H9 (cell line): ENCODE results near the gene PDS5A. TPM values are rescaled to one million over a fixed set of nuclear protein-coding genes. Genes with fewer than 3 reads are reported as not detected.
"Not testable (repeated sequence)": the region's sequence is repeated elsewhere in the genome, so short reads cannot be mapped to it uniquely, and the experiment has no call there.

ENCODE experiments used
- DNase-seq: peaks from one replicate; pipeline ENCODE4 v3.0.0-alpha.2; 2017
- H2AFZ ChIP-seq: one replicate; pipeline ENCODE4 v1.6.1; 2013; ENCODE audit warnings: mild to moderate bottlenecking, low read length, control low read depth, moderate library complexity
- H2AK5ac ChIP-seq: 2 replicates; pipeline ENCODE4 v1.6.1; 2013; ENCODE audit warnings: low read length, control low read depth, mixed read lengths; ENCODE audit not compliant: insufficient read length
- H2BK120ac ChIP-seq: one replicate; pipeline ENCODE4 v1.6.1; 2013; ENCODE audit warnings: low read depth, mild to moderate bottlenecking, low read length, control low read depth, inconsistent platforms; ENCODE audit not compliant: poor library complexity, severe bottlenecking
- H2BK12ac ChIP-seq: 2 replicates; pipeline ENCODE4 v1.6.1; 2013; ENCODE audit warnings: low read length, control low read depth, mixed read lengths, low read depth; ENCODE audit not compliant: insufficient read length
- H2BK15ac ChIP-seq: 2 replicates; pipeline ENCODE4 v1.6.1; 2013; ENCODE audit warnings: low read depth, low read length, control low read depth
- H2BK20ac ChIP-seq: one replicate; pipeline ENCODE4 v1.6.1; 2013; ENCODE audit warnings: low read depth, mild to moderate bottlenecking, low read length, control low read depth, inconsistent platforms; ENCODE audit not compliant: poor library complexity, severe bottlenecking
- H2BK5ac ChIP-seq: 2 replicates; pipeline ENCODE4 v1.6.1; 2013; ENCODE audit warnings: low read length, control low read depth, mixed read lengths; ENCODE audit not compliant: insufficient read length
- H3K14ac ChIP-seq: 2 replicates; pipeline ENCODE4 v1.6.1; 2013; ENCODE audit warnings: low read length, control low read depth; ENCODE audit not compliant: insufficient read depth
- H3K18ac ChIP-seq: 2 replicates; pipeline ENCODE4 v1.6.1; 2013; ENCODE audit warnings: low read depth, mild to moderate bottlenecking, mixed read lengths, low read length, control low read depth; ENCODE audit not compliant: insufficient read length
- H3K23ac ChIP-seq: 2 replicates; pipeline ENCODE4 v1.6.1; 2013; ENCODE audit warnings: low read length, control low read depth, mixed read lengths, low read depth; ENCODE audit not compliant: insufficient read length
- H3K23me2 ChIP-seq: 2 replicates; pipeline ENCODE4 v1.6.1; 2013; ENCODE audit warnings: low read depth, mild to moderate bottlenecking, mixed read lengths, low read length, control low read depth; ENCODE audit not compliant: insufficient read length, poor library complexity, severe bottlenecking
- H3K27ac ChIP-seq: 2 replicates; pipeline ENCODE4 v1.5.1; 2013; ENCODE audit warnings: low read length, control low read depth, mixed read lengths, low read depth; ENCODE audit not compliant: insufficient read length
- H3K27me3 ChIP-seq: 2 replicates; pipeline ENCODE4 v1.6.1; 2013; ENCODE audit warnings: low read length, control low read depth, inconsistent platforms; ENCODE audit not compliant: insufficient read depth
- H3K4ac ChIP-seq: 2 replicates; pipeline ENCODE4 v1.6.1; 2013; ENCODE audit warnings: low read depth, mild to moderate bottlenecking, control low read depth, inconsistent platforms, low read length, moderate library complexity
- H3K4me1 ChIP-seq: 2 replicates; pipeline ENCODE4 v1.6.1; 2013; ENCODE audit warnings: low read length, control low read depth, inconsistent platforms; ENCODE audit not compliant: insufficient read depth
- H3K4me2 ChIP-seq: 2 replicates; pipeline ENCODE4 v1.6.1; 2013; ENCODE audit warnings: low read length, control low read depth, mixed read lengths; ENCODE audit not compliant: insufficient read length, insufficient read depth
- H3K56ac ChIP-seq: 2 replicates; pipeline ENCODE4 v1.6.1; 2013; ENCODE audit warnings: low read depth, mild to moderate bottlenecking, mixed read lengths, low read length, control low read depth; ENCODE audit not compliant: insufficient read length
- H3K79me1 ChIP-seq: 2 replicates; pipeline ENCODE4 v1.6.1; 2013; ENCODE audit warnings: low read depth, mild to moderate bottlenecking, moderate library complexity, low read length, control low read depth, inconsistent platforms; ENCODE audit not compliant: insufficient read depth, poor library complexity, severe bottlenecking
- H3K79me2 ChIP-seq: 2 replicates; pipeline ENCODE4 v1.6.1; 2013; ENCODE audit warnings: low read length, control low read depth, inconsistent platforms; ENCODE audit not compliant: insufficient read depth
- H3K9ac ChIP-seq: 2 replicates; pipeline ENCODE4 v1.6.1; 2013; ENCODE audit warnings: low read length, control low read depth, mixed read lengths; ENCODE audit not compliant: insufficient read length; ENCODE audit errors: extremely low read depth
- H3K9me3 ChIP-seq: one replicate; pipeline ENCODE4 v1.6.1; 2013; ENCODE audit warnings: low read depth, low read length, inconsistent platforms; ENCODE audit not compliant: control insufficient read depth
- H3T11ph ChIP-seq: one replicate; pipeline ENCODE4 v1.6.1; 2013; ENCODE audit warnings: mild to moderate bottlenecking, low read length, control low read depth, inconsistent platforms
- H4K20me1 ChIP-seq: one replicate; pipeline ENCODE4 v1.6.1; 2013; ENCODE audit not compliant: control insufficient read depth, insufficient read length, insufficient read depth
- H4K5ac ChIP-seq: 2 replicates; pipeline ENCODE4 v1.6.1; 2013; ENCODE audit warnings: low read depth, mild to moderate bottlenecking, mixed read lengths, low read length, control low read depth; ENCODE audit not compliant: insufficient read length
- H4K8ac ChIP-seq: replicated peaks from 2 replicates; pipeline ENCODE4 v1.6.1; 2013; ENCODE audit warnings: low read length, control low read depth, mixed read lengths, low read depth; ENCODE audit not compliant: insufficient read length
- H4K91ac ChIP-seq: 2 replicates; pipeline ENCODE4 v1.6.1; 2013; ENCODE audit warnings: low read depth, mild to moderate bottlenecking, moderate library complexity, mixed read lengths, low read length, control low read depth; ENCODE audit not compliant: insufficient read length
- H3K27ac Mint-ChIP-seq, 3 experiments: 2 replicates in 2 of 3; 3 replicates in 1 of 3; pipeline ENCODE4 v1.8.0; 2020 to 2021; ENCODE audit warnings: mixed read lengths in 3 of 3, mild to moderate bottlenecking in 1 of 3, moderate library complexity in 1 of 3
- H3K27me3 Mint-ChIP-seq: 2 replicates; pipeline ENCODE4 v1.8.0; 2021; ENCODE audit warnings: low read depth, mild to moderate bottlenecking, moderate library complexity, mixed read lengths
- H3K36me3 Mint-ChIP-seq, 3 experiments: 2 replicates in 2 of 3; 3 replicates in 1 of 3; pipeline ENCODE4 v1.8.0; 2020 to 2021; ENCODE audit warnings: low read depth in 3 of 3, mixed read lengths in 3 of 3; ENCODE audit not compliant: insufficient read depth in 1 of 3
- H3K4me1 Mint-ChIP-seq, 2 experiments: 2 replicates each; pipeline ENCODE4 v1.8.0; 2020; ENCODE audit warnings: mixed read lengths in 2 of 2
- H3K4me3 Mint-ChIP-seq, 2 experiments: 2 replicates in 1 of 2; 3 replicates in 1 of 2; pipeline ENCODE4 v1.8.0; 2020 to 2021; ENCODE audit warnings: mild to moderate bottlenecking in 2 of 2, mixed read lengths in 2 of 2, moderate library complexity in 1 of 2
- H3K9me3 Mint-ChIP-seq, 2 experiments: 2 replicates in 1 of 2; 3 replicates in 1 of 2; pipeline ENCODE4 v1.8.0; 2020; ENCODE audit warnings: mild to moderate bottlenecking in 2 of 2, mixed read lengths in 2 of 2, moderate library complexity in 1 of 2
- CTCF ChIP-seq: fragments of 200-600 bp; sonication (generic); conservative IDR thresholded peaks from 3 replicates; pipeline ENCODE4 v1.8.0; 2021; ENCODE audit warnings: antibody characterized with exemption, mild to moderate bottlenecking
- WGBS: extraction: QIAGEN DNeasy Blood & Tissue Kit; methylation state at CpG from one replicate; pipeline ENCODE4 v1.1.7; 2013; ENCODE audit warnings: missing lambda C conversion rate, low lambda C conversion rate, mixed read lengths; ENCODE audit not compliant: insufficient read length; ENCODE audit errors: extremely low coverage; 5-methylcytosine and 5-hydroxymethylcytosine counted together
- long read RNA-seq: library from polyadenylated mRNA; unstranded; transcript quantifications from one replicate; pipeline ENCODE4 v2.0.0, GENCODE V29; 2020
- total RNA-seq: library from RNA; stranded (reverse); gene quantifications from 2 replicates; pipeline ENCODE4 v1.2.1, GENCODE V29; 2021

PDS5A gene
- total RNA-seq, result 65.0 and 65.4 TPM in 2 replicates
- long read RNA-seq, transcript PDS5A-202 (16 exons, 2,685 nt), result major isoform, 5 of 24 reads
- long read RNA-seq, partial matches to known transcripts, result 12 of 24 reads
- long read RNA-seq, other reads (novel, unspliced or antisense), result 7 of 24 reads

- no peaks in the 10 kb centered on the region for H3K9me3 ChIP-seq
- H3K79me2 ChIP-seq, result peaks cover 19% of the 10 kb centered on the region
- no peak within 1 kb of the TSS for H3K23ac ChIP-seq
- H3K9ac ChIP-seq, result peak within 1 kb of the TSS; percentile 89
- no peaks in the 10 kb centered on the region for H4K20me1 ChIP-seq
- no peak within 1 kb of the TSS for H3T11ph ChIP-seq
- no peaks in the 10 kb centered on the region; the same call in 1 of the 2 replicates for H3K4me1 ChIP-seq
- H3K23me2 ChIP-seq, result peaks cover 4% of the 10 kb centered on the region
- Mint-ChIP-seq H3K4me1 (peaks cover 19 to 21% of the 10 kb centered on the region in 2 experiments), H3K27me3 (no peaks in the 10 kb centered on the region), H3K9me3 (no peaks in the 10 kb centered on the region), H3K36me3 (peaks cover 27 to 33% (median 31%) of the 10 kb centered on the region in 3 experiments), H3K4me3 (peak within 1 kb of the TSS; percentile 84 to 89), H3K27ac (peak within 1 kb of the TSS; percentile 92 to 96 (median 95))
- H3K56ac ChIP-seq, result no peak within 1 kb of the TSS
- peak within 1 kb of the TSS; percentile 93 for H3K18ac ChIP-seq
- H2AK5ac ChIP-seq, result no peak within 1 kb of the TSS
- H2BK120ac ChIP-seq, result no peak within 1 kb of the TSS
- DNase-seq, result peak; percentile 88
- H3K4me2 ChIP-seq, result peak within 1 kb of the TSS; percentile 60
- no peak within 1 kb of the TSS for H3K27ac ChIP-seq
- H2BK5ac ChIP-seq, result no peak within 1 kb of the TSS
- H4K5ac ChIP-seq, result no peak within 1 kb of the TSS
- no peak within 1 kb of the TSS for H2BK12ac ChIP-seq
- peak within 1 kb of the TSS; percentile 92 for H2AFZ ChIP-seq
- TF ChIP-seq CTCF, result peak; percentile 83
- no peak within 1 kb of the TSS for H2BK15ac ChIP-seq
- H4K8ac ChIP-seq, result no peak within 1 kb of the TSS
- WGBS, result no CpG with 5 or more reads among the region's 117 CpGs
- no peak within 1 kb of the TSS; the same call in 1 of the 2 replicates for H3K4ac ChIP-seq
- H3K79me1 ChIP-seq, result peaks cover 3% of the 10 kb centered on the region
- H4K91ac ChIP-seq, result peak within 1 kb of the TSS; percentile 84
- H3K14ac ChIP-seq, result peak within 1 kb of the TSS; percentile 94
- no peaks in the 10 kb centered on the region for H3K27me3 ChIP-seq
- H2BK20ac ChIP-seq, result no peak within 1 kb of the TSS
These were observed at the start of gene PDS5A for GRCh38 chr4:39977489-39978377. TSS of gene PDS5A (minus strand) at chr4:39977911. CDS start at chr4:39976577, 1,334 bp downstream.

- H3K4me1 Mint-ChIP-seq, H3K79me1 ChIP-seq, H3K9me3 ChIP-seq, H3K4me3 Mint-ChIP-seq, H4K20me1 ChIP-seq, H3K56ac ChIP-seq, H3K23me2 ChIP-seq, H2BK20ac ChIP-seq, DNase-seq, H3T11ph ChIP-seq, H4K5ac ChIP-seq, H2AK5ac ChIP-seq, H3K27me3 Mint-ChIP-seq, H3K36me3 Mint-ChIP-seq, H3K18ac ChIP-seq, H3K27ac Mint-ChIP-seq, H3K23ac ChIP-seq, H3K9me3 Mint-ChIP-seq, H3K27me3 ChIP-seq, H2AFZ ChIP-seq, H2BK15ac ChIP-seq, H4K8ac ChIP-seq, H3K9ac ChIP-seq, H3K14ac ChIP-seq, H3K4ac ChIP-seq, H3K27ac ChIP-seq, H3K79me2 ChIP-seq, H3K4me2 ChIP-seq, H2BK5ac ChIP-seq, H3K4me1 ChIP-seq, H2BK120ac ChIP-seq, H4K91ac ChIP-seq, H2BK12ac ChIP-seq: not testable (repeated sequence)
- WGBS, result no CpG with 5 or more reads among the region's 7 CpGs
These were observed 46.3 kb upstream of the PDS5A start for GRCh38 chr4:40024049-40024448.
